Activated CD8-positive, alpha-beta memory T cell treated with anti-CD3 and anti-CD28 coated beads, Interleukin-2, amount 50 U/mL, for 24 hours (primary cell): ENCODE measurements around the gene LRRC45.

ENCODE experiments used
- DNase-seq: peaks from one replicate; pipeline ENCODE4 v3.0.0-alpha.2; 2020; ENCODE audit errors: extremely low read depth

The LRRC45 gene

GRCh38 chr17:81993729-81994592, 29.1 kb upstream of the LRRC45 start:
- DNase-seq: no peak

DNA sequence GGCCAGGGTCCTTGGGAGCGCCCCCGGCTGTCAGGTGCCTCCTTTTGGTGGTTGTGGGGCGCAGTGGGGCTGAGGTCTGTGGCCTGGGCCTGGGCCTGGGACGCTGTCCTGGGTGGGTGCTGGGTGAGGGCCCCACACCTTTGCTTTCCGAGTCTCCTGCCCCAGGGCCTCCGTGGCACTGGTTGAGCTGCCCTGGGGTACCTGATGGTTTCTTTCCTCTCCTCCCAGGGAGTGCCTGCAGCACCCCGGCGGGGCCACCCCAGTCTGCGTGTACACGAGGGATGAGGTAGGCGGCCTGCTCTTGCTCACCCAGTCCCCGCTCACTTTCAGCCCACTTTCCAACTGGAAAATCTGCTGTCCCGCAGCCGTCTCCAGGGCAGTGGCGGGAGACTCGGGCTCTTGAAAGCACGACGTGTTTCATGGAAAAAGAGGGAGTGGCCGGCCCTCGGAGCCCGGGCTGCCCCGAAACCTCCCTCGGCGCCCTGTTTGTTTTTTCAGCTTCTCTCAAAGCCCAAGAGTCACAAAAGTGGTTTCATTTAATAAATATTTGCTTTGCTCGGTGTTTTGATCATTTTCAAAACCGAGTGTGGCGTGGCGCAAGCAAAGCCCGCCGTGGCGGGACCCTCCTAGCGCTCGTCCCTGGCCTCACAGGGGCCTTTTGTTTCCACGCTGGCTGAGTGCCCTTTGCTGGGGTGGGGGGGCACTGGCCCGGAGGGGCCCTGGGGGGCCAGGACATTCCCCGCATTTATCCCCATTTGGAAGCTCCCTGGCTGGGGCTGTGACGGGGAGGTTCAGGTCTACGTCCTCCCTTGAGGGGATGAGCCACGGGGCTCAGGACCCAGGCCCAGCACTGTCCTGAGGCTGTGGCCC, 28.3 kb upstream of the LRRC45 start:
- no peak for DNase-seq

DNA sequence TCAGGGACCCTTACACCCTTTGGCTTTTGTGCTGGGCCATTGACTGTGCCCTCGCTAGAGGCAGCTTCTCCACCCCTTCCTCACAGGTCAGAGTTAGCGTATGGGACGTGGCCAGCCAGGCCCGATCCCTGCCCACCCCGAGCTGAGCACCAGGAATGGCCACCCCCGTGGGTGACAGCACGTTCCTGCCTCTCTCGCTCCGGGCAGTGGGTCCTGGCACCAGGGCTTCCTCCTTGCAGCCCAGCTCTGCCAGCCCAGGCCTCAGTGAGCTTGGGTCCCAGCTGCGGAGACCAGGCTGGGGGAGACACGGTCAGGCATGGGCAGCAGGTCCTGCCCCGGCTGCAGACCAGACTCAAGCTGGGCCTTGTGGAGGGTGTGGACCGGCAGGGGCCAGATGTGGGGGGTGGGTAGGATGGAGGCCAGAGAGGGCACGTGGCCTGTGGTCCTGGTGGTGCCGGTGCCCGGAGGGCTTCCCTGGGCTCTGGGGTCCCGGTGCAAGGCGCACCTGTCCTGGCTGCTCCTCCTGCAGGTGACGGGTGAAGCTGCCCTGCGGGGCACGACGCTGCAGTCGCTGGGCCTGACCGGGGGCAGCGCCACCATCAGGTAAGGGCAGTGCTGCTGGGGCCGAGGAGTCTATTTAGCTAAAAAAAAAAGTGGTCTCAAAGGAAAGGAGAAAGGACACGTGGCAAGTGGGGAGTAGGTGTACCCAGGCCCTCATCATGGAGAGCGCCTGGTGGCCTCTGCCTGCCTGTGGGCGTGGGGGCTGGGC, 27.5 kb upstream of the LRRC45 start:
- DNase-seq: no peak

GRCh38 chr17:81996232-81996756, 26.8 kb upstream of the LRRC45 start:
- no peak for DNase-seq

GRCh38 chr17:81996757-81997441, 26.2 kb upstream of the LRRC45 start:
- DNase-seq: no peak

- no peak for DNase-seq
Measured at GRCh38 chr17:81998212-81998611, 24.9 kb upstream of the LRRC45 start.

DNA sequence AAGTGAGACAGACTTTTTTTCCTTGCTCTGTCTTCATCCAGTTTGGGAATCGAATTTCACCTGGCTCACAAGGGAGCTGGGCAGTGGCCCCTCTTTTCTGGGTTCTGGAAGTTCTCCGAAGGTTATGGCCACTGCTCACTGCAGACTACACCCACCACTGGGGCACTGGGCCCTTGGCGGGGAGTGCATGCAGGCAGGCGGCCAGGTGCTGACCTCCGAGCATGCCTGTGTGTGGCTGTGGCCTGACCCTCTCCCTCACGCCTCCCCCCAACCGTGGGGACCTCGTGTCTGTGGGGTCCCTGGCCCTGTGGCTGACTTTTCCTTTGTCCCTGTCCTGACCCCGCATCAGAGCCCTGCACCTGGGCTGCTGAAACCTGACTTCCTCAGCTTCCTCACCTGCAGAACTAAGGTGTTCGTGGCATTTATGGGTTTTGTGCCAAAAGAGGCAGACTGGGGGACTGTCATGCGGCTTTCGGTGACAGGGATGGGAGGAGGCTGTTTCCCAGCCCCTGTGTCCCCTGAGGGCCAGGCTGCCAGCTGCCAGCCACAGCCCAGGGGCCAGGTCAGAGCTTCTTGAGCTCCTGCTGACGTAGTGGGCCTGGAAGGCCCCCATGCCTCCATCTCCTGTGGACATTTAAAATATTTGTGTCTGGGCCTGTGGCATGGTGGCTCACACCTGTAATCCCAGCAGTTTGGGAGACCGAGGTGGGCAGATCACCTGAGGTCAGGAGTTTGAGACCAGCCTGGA, 24.2 kb upstream of the LRRC45 start:
- DNase-seq: no peak

DNA sequence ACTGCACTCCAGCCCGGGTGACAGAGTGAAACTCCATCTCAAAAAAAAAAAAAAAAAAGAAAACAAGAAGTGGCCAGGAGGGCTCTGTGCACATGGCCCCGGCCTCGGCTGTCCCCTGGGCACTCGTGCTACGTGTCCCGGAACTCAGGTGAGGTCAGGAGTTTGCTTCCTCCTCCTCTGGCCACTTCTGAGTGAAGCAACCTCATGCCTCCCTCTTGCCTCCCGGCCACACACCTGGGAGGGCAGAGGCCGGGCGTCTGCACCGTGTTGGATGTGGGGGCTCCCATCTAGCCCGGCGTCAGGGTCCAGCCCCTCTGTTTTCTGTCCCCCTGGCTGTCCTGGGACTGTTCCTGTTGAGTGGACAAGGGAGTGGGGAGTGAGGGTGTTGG, 23.5 kb upstream of the LRRC45 start:
- no peak for DNase-seq

- DNase-seq: no peak
Measured at GRCh38 chr17:81999976-82000802, 22.9 kb upstream of the LRRC45 start.

DNA sequence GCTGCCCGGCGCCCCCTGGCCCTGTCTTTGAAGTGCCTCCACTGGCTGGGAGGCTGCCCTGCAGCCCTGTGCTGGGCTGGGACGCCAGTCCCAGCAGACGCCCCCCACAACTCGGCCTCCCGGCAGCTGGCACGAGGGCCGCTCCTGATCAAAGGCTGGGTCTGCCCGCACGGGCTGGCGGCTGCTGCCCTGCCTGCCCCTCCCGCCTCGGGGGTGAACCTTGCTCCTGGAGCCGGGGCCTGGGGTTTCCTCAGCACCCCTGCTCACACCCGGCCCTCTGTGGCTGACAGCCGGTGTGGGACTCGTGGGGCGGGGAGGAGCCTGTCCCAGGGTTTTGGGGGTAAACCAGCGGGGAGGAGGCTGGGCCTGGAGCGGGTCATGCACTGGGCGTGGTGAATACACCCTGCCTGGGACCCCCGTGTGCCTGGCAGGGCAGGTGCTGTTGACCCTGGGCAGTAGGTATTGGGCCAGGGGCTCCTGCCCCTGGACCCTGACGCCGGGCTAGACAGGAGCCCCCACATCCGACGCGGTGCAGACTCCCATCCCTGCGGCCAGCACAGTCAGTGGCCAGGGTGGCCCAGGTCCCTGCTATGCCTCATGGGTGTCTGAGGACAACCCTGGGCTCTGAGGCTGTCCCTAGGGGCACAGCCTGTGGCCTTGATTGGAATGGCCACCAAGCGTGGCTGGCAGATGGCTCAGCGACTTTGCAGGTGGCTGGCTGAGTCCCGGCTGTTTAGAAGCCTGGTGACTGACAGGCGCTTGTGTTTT, 22.1 kb upstream of the LRRC45 start:
- no peak for DNase-seq

- DNase-seq: no peak
Measured at GRCh38 chr17:82001571-82002056, 21.5 kb upstream of the LRRC45 start.

- DNase-seq: no peak
Measured at GRCh38 chr17:82003411-82004381, 19.4 kb upstream of the LRRC45 start.

- DNase-seq: no peak
Measured at GRCh38 chr17:82004517-82005455, 18.3 kb upstream of the LRRC45 start.

GRCh38 chr17:82005701-82006348, 17.3 kb upstream of the LRRC45 start:
- DNase-seq: no peak

DNA sequence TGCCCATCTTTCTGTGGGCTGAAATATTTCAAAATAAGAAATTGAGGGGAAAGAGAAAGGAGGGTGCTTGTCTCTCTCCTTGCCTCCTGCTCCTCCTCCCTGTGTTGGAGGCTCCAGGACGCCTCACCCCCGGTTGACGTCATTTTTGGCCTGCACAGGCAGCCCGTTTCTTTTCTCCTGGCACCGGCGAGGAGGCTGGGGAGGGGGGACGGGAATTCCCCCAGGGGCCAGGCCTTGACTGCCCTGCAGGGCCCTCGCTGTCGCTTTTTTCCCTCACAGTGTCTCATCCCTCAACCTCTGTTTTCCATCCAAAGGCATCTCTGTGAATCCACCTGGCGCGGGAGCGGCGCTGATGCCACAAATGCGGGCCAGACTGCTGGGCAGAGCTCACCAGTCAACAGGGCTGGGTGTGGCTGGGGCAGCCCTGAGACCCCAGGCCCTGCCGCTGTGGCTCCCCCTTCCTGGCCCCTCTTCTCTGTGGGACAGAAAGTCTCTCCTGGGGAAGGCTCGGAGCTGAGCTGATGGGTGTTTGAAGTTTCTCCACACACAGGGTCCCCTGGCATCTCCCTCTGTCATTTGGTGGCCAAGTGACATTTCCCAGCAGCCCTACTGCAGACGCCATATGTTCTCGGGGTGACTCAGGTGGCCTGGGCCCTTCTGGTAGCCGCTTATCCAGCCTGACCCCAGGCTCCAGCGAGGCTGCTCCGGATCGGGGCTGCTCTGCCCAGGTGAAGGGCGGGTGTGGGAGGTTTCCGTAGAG, 16.5 kb upstream of the LRRC45 start:
- DNase-seq: no peak
